OCI-LY7 (cell line): ENCODE data around the gene PRR5L. TPM values are rescaled to one million over a fixed set of nuclear protein-coding genes. Genes with fewer than 3 reads are reported as not detected.

ENCODE experiments used
- BruUV-seq: library from RNA; stranded (reverse); fragments of 400-500 nt; replicated peaks from 2 replicates; lab custom pipeline; 2021; lab: Mats Ljungman, UMichigan
- CTCF ChIA-PET: fragments of 300-600 bp; sonication (Branson Sonifier 250); formaldehyde crosslinking; loops from one replicate; lab custom pipeline; 2022; ENCODE audit warnings: antibody characterized with exemption; ENCODE audit not compliant: unreplicated experiment; lab: Charles Lee
- POLR2A ChIA-PET: fragments of 300-600 bp; sonication (Branson Sonifier 250); formaldehyde crosslinking; loops from one replicate; lab custom pipeline; 2022; ENCODE audit warnings: antibody characterized with exemption; lab: Charles Lee
- DNase-seq: peaks from one replicate; pipeline ENCODE4 v3.0.0-alpha.2; 2015; ENCODE audit warnings: low spot score
- H2AFZ ChIP-seq: fragments of 200-600 bp; sonication (generic), shearing (Covaris generic); 2 replicates; pipeline ENCODE4 v1.6.1; 2014; ENCODE audit warnings: mild to moderate bottlenecking, antibody characterized with exemption, low read length, moderate library complexity
- H3K27ac ChIP-seq: fragments of 200-600 bp; sonication (generic); 2 replicates; pipeline ENCODE4 v1.5.1; 2014; ENCODE audit warnings: mixed run types, low read depth, mild to moderate bottlenecking, moderate library complexity, low read length, inconsistent platforms; ENCODE audit not compliant: poor library complexity, severe bottlenecking
- H3K36me3 ChIP-seq: fragments of 200-600 bp; sonication (generic); 2 replicates; pipeline ENCODE4 v1.6.1; 2014; ENCODE audit warnings: mild to moderate bottlenecking, antibody characterized with exemption, low read length, moderate library complexity, mixed read lengths; ENCODE audit not compliant: insufficient read depth
- H3K4me1 ChIP-seq: fragments of 200-600 bp; sonication (generic); 2 replicates; pipeline ENCODE4 v1.5.1; 2014; ENCODE audit warnings: mild to moderate bottlenecking, low read length; ENCODE audit not compliant: insufficient read depth, poor library complexity, severe bottlenecking
- H3K4me2 ChIP-seq: fragments of 200-600 bp; sonication (generic); 2 replicates; pipeline ENCODE4 v1.6.1; 2014; ENCODE audit warnings: mild to moderate bottlenecking, low read length
- H3K4me3 ChIP-seq: fragments of 200-600 bp; sonication (generic); 2 replicates; pipeline ENCODE4 v1.5.1; 2014; ENCODE audit warnings: mild to moderate bottlenecking, low read depth, low read length; ENCODE audit not compliant: poor library complexity, severe bottlenecking
- H3K79me2 ChIP-seq: fragments of 200-600 bp; sonication (generic); 2 replicates; pipeline ENCODE4 v1.6.1; 2016; ENCODE audit warnings: low read depth, mild to moderate bottlenecking, low read length, moderate library complexity, mixed read lengths; ENCODE audit not compliant: insufficient read depth
- H3K9me2 ChIP-seq: fragments of 200-600 bp; sonication (generic); 2 replicates; pipeline ENCODE4 v1.6.1; 2016; ENCODE audit warnings: mild to moderate bottlenecking, low read length, mixed read lengths; ENCODE audit not compliant: insufficient read depth
- H3K9me3 ChIP-seq: fragments of 200-600 bp; sonication (generic); 2 replicates; pipeline ENCODE4 v1.6.1; 2014; ENCODE audit warnings: mild to moderate bottlenecking, mixed run types, low read length, mixed read lengths
- H4K20me1 ChIP-seq: fragments of 200-600 bp; sonication (generic); 2 replicates; pipeline ENCODE4 v1.6.1; 2014; ENCODE audit warnings: mild to moderate bottlenecking, antibody characterized with exemption, low read length, moderate library complexity, mixed read lengths; ENCODE audit not compliant: insufficient read depth
- EZH2phosphoT487 ChIP-seq: fragments of 200-600 bp; sonication (generic); IDR thresholded peaks from 2 replicates; pipeline ENCODE4 v1.6.1; 2018; ENCODE audit warnings: low read depth, borderline replicate concordance, mild to moderate bottlenecking, mixed run types, antibody characterized with exemption, low read length, moderate library complexity, mixed read lengths
- intact Hi-C: fragments of 100-400 bp; cut with micrococcal nuclease; formaldehyde crosslinking; loops from one replicate; pipeline ENCODE4 v1.10.0; 2022; ENCODE audit not compliant: unreplicated experiment
- total RNA-seq, 2 experiments: library from RNA; depleted of rRNA in 1 of 2; stranded (reverse); fragments of >200 nt in 1 of 2; shearing (Covaris generic) in 1 of 2; gene quantifications; 2 replicates each; pipeline ENCODE4 v1.2.3, GENCODE V29; 2014 to 2022
- TF ChIP-seq, protein P1 (sequence below): fragments of 200-600 bp; sonication (generic); conservative IDR thresholded peaks from 2 replicates; pipeline ENCODE4 v1.5.1; 2014; ENCODE audit warnings: mild to moderate bottlenecking, antibody characterized with exemption, low read length, moderate library complexity, mixed read lengths

PRR5L gene
- total RNA-seq, 2 experiments from 2014 or later = not detected

DNA sequence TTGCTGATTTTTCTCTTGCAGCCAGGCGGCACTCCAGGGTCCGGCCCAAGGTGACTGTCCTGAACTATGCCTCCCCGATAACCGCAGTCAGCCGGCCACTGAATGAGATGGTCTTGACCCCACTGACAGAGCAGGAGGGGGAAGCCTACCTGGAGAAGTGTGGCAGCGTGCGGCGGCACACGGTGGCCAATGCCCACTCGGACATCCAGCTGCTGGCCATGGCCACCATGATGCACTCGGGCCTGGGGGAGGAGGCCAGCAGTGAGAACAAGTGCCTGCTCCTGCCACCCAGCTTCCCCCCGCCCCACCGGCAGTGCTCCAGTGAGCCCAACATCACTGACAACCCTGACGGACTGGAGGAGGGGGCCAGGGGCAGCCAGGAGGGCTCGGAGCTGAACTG, 166.2 kb downstream of the PRR5L start:
- BruUV-seq = no TSS peak
- H3K9me2 ChIP-seq = no peaks in the 10 kb centered on the region
- no peaks in the 10 kb centered on the region for H3K4me1 ChIP-seq
- H2AFZ ChIP-seq = no peak overlapping the region
- H3K4me2 ChIP-seq = no peak overlapping the region
- DNase-seq = no peak
- no peaks in the 10 kb centered on the region for H4K20me1 ChIP-seq
- no peak overlapping the region for H3K27ac ChIP-seq
- no peak overlapping the region for H3K4me3 ChIP-seq
- intact Hi-C loops = no loop called here
- no peaks in the 10 kb centered on the region for H3K36me3 ChIP-seq
- CTCF ChIA-PET = no interaction called here
- TF ChIP-seq EZH2phosphoT487 = no peak
- no peaks in the 10 kb centered on the region for H3K9me3 ChIP-seq
- H3K79me2 ChIP-seq = no peaks in the 10 kb centered on the region
- POLR2A ChIA-PET = interaction anchor here (0.5 kb wide), 1 partner anchor 460 kb away, joined by 3 read pairs; no protein-coding TSS in a partner anchor

DNA sequence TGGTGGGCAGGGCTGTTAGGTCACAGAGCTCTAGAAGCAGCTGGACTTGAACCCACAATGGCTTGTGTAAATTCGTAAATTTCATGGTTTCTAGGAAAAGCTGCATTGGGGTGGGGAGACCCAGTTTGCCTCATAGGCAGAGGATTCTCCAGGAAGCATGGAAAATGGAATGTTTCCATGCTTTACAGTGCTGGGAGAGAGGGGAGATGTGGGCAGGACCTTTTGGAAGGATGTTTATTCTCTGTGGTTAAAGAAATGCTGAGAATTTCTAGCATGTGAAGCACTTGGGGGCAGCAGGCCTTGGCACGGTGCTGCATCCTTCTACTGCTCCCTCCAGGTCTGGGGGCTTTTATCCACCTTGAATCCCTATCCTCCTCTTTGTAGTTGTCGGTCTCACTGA, 167.7 kb downstream of the PRR5L start:
- Histone ChIP-seq H3K4me2 (no peak overlapping the region), H3K36me3 (no peaks in the 10 kb centered on the region), H4K20me1 (no peaks in the 10 kb centered on the region), H2AFZ (no peak overlapping the region), H3K9me2 (no peaks in the 10 kb centered on the region), H3K79me2 (no peaks in the 10 kb centered on the region), H3K9me3 (no peaks in the 10 kb centered on the region), H3K4me3 (no peak overlapping the region), H3K27ac (no peak overlapping the region), H3K4me1 (no peaks in the 10 kb centered on the region)
- intact Hi-C loops = no loop called here
- TF ChIP-seq, protein P1, sequence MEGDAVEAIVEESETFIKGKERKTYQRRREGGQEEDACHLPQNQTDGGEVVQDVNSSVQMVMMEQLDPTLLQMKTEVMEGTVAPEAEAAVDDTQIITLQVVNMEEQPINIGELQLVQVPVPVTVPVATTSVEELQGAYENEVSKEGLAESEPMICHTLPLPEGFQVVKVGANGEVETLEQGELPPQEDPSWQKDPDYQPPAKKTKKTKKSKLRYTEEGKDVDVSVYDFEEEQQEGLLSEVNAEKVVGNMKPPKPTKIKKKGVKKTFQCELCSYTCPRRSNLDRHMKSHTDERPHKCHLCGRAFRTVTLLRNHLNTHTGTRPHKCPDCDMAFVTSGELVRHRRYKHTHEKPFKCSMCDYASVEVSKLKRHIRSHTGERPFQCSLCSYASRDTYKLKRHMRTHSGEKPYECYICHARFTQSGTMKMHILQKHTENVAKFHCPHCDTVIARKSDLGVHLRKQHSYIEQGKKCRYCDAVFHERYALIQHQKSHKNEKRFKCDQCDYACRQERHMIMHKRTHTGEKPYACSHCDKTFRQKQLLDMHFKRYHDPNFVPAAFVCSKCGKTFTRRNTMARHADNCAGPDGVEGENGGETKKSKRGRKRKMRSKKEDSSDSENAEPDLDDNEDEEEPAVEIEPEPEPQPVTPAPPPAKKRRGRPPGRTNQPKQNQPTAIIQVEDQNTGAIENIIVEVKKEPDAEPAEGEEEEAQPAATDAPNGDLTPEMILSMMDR = no peak
- TF ChIP-seq EZH2phosphoT487 = no peak
- ChIA-PET POLR2A (interaction anchor here (0.9 to 1.1 kb wide), 2 partner anchors 11 to 24 kb away, joined by 4 to 5 read pairs; no protein-coding TSS in a partner anchor), CTCF (no interaction called here)
- no TSS peak for BruUV-seq
- DNase-seq = no peak

DNA sequence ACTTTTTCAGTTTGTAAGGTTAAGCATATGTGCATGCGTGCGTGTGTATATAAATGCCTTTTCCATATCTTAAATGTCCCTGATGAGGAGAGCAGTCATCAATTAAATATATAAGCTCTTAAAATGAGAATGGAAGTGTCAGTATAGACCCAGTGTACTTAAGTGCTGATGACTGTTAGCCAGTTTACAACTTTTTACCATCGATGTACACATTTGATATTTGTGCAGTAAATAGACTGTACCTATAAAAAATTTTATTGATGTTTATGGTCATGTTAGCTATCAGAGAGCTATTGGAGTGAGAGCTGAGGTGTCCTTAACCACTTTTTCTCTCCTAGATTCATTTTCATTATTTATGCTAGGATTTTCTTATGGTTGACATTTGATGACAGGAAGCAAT, 168.6 kb downstream of the PRR5L start:
- Histone ChIP-seq H3K9me2 (no peaks in the 10 kb centered on the region), H3K4me3 (no peak overlapping the region), H3K4me1 (no peaks in the 10 kb centered on the region), H3K4me2 (no peak overlapping the region), H3K36me3 (no peaks in the 10 kb centered on the region), H4K20me1 (no peaks in the 10 kb centered on the region), H3K27ac (no peak overlapping the region), H3K79me2 (no peaks in the 10 kb centered on the region), H2AFZ (no peak overlapping the region), H3K9me3 (no peaks in the 10 kb centered on the region)
- TF ChIP-seq, protein P1 = no peak
- no peak for TF ChIP-seq EZH2phosphoT487
- intact Hi-C loops = no loop called here
- CTCF ChIA-PET = no interaction called here
- POLR2A ChIA-PET = interaction anchor here (0.8 to 1.1 kb wide), 2 partner anchors 23 to 54 kb away, joined by 4 read pairs; no protein-coding TSS in a partner anchor
- DNase-seq = no peak
- no TSS peak for BruUV-seq
